Fibroblast of the aortic adventitia (primary cell): ENCODE measurements around the gene DPY19L3. TPM values are rescaled to one million over a fixed set of nuclear protein-coding genes. Genes with fewer than 3 reads are reported as not detected.

Experiments
- DNase-seq: peaks from one replicate; pipeline ENCODE4 v3.0.0-alpha.2; 2010; ENCODE audit warnings: low read depth
- H3K4me3 ChIP-seq: 2 replicates; pipeline ENCODE4 v1.5.1; 2011; ENCODE audit warnings: low read depth, mild to moderate bottlenecking, control low read depth, low read length, moderate library complexity
- total RNA-seq: library from RNA; depleted of rRNA; stranded (reverse); fragments of >200 nt; gene quantifications from 2 replicates; pipeline ENCODE4 v1.2.3, GENCODE V29; 2012; ENCODE audit warnings: low replicate concordance
- TF ChIP-seq, protein P1 (sequence below): IDR thresholded peaks from 2 replicates; pipeline ENCODE4 v1.5.1; 2011; ENCODE audit warnings: mild to moderate bottlenecking, low read length, control low read depth, inconsistent platforms; ENCODE audit not compliant: insufficient read depth

DPY19L3 gene
- total RNA-seq, 1 donor = 36.2 TPM

DNA sequence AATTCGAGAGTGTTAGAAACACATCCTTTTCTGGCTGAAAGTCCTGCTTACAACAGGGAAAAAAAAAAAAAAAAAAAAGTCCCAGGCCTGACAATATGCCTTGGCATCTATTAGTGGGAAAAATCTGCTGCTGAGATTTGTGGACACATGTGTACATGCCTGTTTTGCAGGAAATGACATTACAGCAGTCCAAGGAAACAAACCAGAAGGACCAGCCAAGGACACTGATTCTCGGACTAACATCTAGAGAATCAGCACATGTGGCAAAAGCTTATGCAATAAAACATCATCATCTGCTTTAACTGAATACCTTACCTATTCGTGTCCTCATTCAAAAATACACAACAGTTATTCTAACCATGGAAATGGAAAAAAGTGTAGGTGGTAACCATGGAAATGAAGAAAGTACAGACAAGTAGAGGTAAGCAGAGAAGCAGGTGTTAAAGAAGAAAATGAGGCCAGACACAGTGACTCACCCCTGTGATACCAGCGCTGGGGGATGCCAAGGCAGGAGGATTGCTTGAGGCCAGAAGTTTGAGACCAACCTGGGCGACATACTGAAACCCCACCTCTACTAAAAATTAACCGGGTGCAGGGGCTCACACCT is 9.4 kb upstream of the DPY19L3 start:
- no peak overlapping the region for H3K4me3 ChIP-seq
- no peak for DNase-seq
- TF ChIP-seq, protein P1, sequence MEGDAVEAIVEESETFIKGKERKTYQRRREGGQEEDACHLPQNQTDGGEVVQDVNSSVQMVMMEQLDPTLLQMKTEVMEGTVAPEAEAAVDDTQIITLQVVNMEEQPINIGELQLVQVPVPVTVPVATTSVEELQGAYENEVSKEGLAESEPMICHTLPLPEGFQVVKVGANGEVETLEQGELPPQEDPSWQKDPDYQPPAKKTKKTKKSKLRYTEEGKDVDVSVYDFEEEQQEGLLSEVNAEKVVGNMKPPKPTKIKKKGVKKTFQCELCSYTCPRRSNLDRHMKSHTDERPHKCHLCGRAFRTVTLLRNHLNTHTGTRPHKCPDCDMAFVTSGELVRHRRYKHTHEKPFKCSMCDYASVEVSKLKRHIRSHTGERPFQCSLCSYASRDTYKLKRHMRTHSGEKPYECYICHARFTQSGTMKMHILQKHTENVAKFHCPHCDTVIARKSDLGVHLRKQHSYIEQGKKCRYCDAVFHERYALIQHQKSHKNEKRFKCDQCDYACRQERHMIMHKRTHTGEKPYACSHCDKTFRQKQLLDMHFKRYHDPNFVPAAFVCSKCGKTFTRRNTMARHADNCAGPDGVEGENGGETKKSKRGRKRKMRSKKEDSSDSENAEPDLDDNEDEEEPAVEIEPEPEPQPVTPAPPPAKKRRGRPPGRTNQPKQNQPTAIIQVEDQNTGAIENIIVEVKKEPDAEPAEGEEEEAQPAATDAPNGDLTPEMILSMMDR = no peak

DNA sequence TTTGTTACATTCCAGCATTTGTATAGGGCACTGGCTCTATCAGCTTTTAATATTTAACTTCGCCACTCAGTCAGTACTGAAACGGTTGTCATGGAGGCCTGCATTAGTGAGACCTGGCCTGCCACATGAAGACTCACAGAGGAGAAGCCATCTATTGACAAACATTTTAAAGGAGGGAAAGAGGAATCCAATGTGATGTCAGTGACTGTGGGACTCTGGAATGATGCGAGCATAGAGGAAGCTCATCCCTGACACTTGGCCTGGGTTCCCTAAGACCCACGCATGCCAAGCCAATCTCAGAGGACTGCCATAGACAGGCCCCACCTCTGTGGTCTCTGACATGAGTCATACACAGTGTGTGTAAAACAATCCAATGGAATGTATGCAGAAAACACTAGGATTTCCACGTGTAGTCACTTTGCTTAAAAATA is 7.9 kb upstream of the DPY19L3 start:
- TF ChIP-seq, protein P1 = no peak
- peak; percentile 82 for DNase-seq
- H3K4me3 ChIP-seq = no peak overlapping the region

DNA sequence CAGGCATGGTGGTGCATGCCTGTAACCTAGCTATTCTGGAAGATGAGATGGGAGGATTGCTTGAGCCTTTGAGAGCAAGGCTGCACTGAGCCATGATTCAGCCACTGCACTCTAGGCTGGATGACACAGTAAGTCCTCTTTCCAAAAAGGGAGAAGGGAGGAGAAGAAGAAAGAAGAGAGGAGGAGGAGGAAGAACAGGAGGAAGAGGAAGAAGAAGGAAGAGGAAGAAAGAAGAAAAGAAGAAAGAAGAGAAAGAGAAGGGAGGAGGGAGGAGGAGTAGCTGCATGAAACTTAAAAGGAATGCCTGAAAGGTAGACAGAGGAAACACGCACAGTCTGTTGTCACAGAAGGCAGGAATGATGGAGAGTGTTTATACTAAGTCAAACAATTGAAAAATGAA is 3.6 kb upstream of the DPY19L3 start:
- TF ChIP-seq, protein P1 = no peak
- H3K4me3 ChIP-seq = no peak overlapping the region

DNA sequence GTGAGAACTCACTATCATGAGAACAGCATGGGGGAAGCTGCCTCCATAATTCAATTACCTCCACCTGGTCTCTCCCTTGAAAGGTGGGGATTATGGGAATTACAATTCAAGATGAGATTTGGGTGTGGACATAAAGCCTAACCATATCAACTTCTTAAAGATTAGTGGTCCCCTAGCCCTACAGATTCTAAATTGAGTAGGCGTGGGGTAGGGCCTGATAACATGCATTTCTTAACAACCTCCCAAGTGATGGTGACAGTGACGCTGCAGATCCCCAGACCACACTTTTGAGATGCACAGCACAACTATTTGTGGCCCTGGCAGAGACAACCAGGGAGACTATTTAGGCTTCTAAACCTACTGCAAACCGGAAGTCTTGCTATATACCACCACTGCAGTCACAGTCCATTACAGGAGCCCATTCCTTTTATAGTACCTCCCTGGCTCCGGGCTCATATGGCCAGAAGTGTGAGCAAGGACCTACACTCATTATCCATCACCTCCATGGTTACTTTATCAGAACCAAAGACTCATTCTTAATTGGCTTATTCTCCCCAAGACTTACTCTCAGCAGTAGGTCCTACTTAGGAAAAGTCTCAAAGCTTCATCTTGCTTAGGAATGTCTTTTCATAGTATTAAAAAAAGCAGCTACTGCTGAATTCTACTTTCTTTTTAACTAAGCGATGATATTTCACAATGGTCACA is 2.1 kb upstream of the DPY19L3 start:
- DNase-seq = no peak
- no peak overlapping the region for H3K4me3 ChIP-seq
- TF ChIP-seq, protein P1 = no peak

More for the DNA sequence above, 3.6 kb upstream of the DPY19L3 start:
- DNase-seq = no peak

DNA sequence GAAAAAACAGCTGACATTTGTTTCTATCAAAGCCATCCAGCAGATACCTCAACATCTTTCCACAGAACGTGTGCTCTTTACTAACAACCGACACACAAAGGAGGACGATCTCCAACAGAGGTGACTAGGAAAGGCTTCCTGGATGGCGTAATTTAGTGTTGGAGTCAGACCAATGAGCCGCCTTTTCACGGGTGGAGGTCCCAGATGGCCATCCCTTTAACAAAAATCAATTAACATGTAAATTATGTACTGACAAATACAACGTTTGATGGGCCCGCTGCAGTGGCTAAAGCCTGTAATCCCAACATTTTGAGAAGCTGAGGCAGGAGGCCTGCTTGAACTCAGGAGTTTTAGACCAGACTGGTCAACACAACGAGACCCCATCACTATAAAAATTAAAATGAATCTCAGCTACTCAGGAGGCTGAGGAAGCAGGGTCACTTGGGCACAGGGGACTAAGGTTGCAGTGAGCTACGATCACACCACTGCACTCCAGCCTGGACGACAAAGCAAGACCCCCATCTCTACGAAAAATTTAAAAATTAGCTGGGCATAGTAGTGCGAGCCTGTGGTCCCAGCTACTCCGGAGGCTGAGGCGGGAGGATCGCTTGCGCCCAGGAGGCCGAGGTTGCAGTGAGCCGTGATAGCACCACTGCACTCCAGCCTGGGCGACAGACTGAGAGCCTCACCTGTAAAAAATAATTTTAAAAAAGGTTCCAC is 1.2 kb upstream of the DPY19L3 start:
- TF ChIP-seq, protein P1 = no peak
- H3K4me3 ChIP-seq = peak overlapping the region; percentile 94
- DNase-seq = no peak

DNA sequence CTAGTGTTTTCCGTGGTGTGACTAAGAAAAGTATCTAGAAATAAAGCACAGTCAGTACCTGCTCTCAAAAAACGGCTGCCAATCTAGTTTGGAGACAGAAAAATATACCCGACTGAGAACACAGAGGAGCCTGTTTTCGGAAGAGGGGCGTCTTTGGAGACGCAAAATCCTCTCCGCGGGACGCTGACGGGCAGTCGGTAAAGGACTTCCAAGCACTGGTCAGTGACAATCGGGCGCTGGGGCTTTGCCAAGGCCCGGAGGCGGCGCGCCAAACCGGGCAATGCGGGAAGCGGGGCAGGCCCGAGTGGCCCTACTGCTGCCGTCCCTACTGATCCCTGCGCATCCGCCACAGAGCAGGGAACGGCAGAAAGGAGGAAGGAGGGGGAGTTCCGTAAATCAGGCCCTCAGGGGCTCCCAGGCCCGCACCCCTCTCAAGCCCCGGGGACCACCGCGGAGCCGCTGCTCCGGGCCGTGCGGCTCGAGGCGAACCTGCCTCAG is 588 bp upstream of the DPY19L3 start:
- peak overlapping the region; percentile 94 for H3K4me3 ChIP-seq
- TF ChIP-seq, protein P1 = no peak
- DNase-seq = peak; percentile 38
